A204.1 (cell line): ENCODE measurements around the gene SNX7.

ENCODE experiments used
- FAIRE-seq: peaks from 2 replicates; lab custom pipeline; 2012; peaks lifted over from hg19 to GRCh38; lab: Jason Lieb, UNC

The SNX7 gene

GRCh38 chr1:98661544-98662355 is at the start of gene SNX7:
Gene SNX7 (plus strand): TSS chr1:98661721. CDS start chr1:98661732, 11 bp downstream.
- no peak for FAIRE-seq

GRCh38 chr1:98637316-98637715 is 24.2 kb upstream of the SNX7 start:
- FAIRE-seq = no peak

- FAIRE-seq = no peak
These were observed 23.3 kb upstream of the SNX7 start for GRCh38 chr1:98638185-98638584.

GRCh38 chr1:98644510-98644909 is 17.0 kb upstream of the SNX7 start:
- no peak for FAIRE-seq

- FAIRE-seq = no peak
These were observed 10.3 kb upstream of the SNX7 start for GRCh38 chr1:98651116-98651632.

- FAIRE-seq = no peak
These were observed 8.4 kb upstream of the SNX7 start for GRCh38 chr1:98653123-98653522.

- FAIRE-seq = no peak
These were observed 1.6 kb upstream of the SNX7 start for GRCh38 chr1:98659879-98660278.

- FAIRE-seq = no peak
These were observed 479 bp upstream of the SNX7 start for GRCh38 chr1:98660940-98661543.

GRCh38 chr1:98662356-98662670 is 792 bp downstream of the SNX7 start:
- no peak for FAIRE-seq

GRCh38 chr1:98668733-98669132 is 7.2 kb downstream of the SNX7 start:
- FAIRE-seq = no peak

- no peak for FAIRE-seq
These were observed 8.1 kb downstream of the SNX7 start for GRCh38 chr1:98669355-98670296.

GRCh38 chr1:98672189-98672588 is 10.7 kb downstream of the SNX7 start:
- FAIRE-seq = no peak

GRCh38 chr1:98674075-98674781 is 12.7 kb downstream of the SNX7 start:
- FAIRE-seq = no peak

- FAIRE-seq = no peak
These were observed 13.8 kb downstream of the SNX7 start for GRCh38 chr1:98675282-98675681.

- FAIRE-seq = no peak
These were observed 15.8 kb downstream of the SNX7 start for GRCh38 chr1:98677288-98677687.

- no peak for FAIRE-seq
These were observed 20.3 kb downstream of the SNX7 start for GRCh38 chr1:98681812-98682211.

- FAIRE-seq = no peak
These were observed 26.7 kb downstream of the SNX7 start for GRCh38 chr1:98688110-98688739.

- FAIRE-seq = no peak
These were observed 29.1 kb downstream of the SNX7 start for GRCh38 chr1:98690576-98690975.

GRCh38 chr1:98692482-98692881 is 31.0 kb downstream of the SNX7 start:
- no peak for FAIRE-seq

GRCh38 chr1:98693385-98693784 is 31.9 kb downstream of the SNX7 start:
- no peak for FAIRE-seq

GRCh38 chr1:98696077-98696476 is 34.6 kb downstream of the SNX7 start:
- FAIRE-seq = no peak

- no peak for FAIRE-seq
These were observed 36.3 kb downstream of the SNX7 start for GRCh38 chr1:98697781-98698180.
